Measurements from ENCODE around the gene MAPK1.

The MAPK1 gene

GRCh38 chr22:21857481-21857914, 9.9 kb downstream of the MAPK1 start:
- H3K36me3 ChIP-seq (replicated peaks; ENCODE audit: low read depth, low read length), result peaks cover 8% of the 10 kb centered on the region
- no peak overlapping the region for H2AFZ ChIP-seq (ENCODE audit: low read depth, low read length)
- peaks cover 24% of the 10 kb centered on the region for H3K4me1 ChIP-seq (ENCODE audit: low read length)
- H3K79me2 ChIP-seq (ENCODE audit: low read length), result peaks cover 100% of the 10 kb centered on the region
- H3K4me2 ChIP-seq (ENCODE audit: low read length), result peak overlapping the region; percentile 63
- no peaks in the 10 kb centered on the region for H3K9me3 ChIP-seq (ENCODE audit: insufficient read depth, low read length)
- peaks cover 99% of the 10 kb centered on the region for H4K20me1 ChIP-seq (ENCODE audit: insufficient read depth, low read length)
- H3K27me3 ChIP-seq (ENCODE audit: low read depth, low read length), result no peaks in the 10 kb centered on the region
- peak overlapping the region; percentile 30 for H3K4me3 ChIP-seq (ENCODE audit: low read length)
- no peak for TF ChIP-seq CTCF (IDR thresholded peaks at IDR 0.05; ENCODE audit: low read depth, low read length)
- no peak for TF ChIP-seq EZH2phosphoT487 (IDR thresholded peaks at IDR 0.05; ENCODE audit: low read depth)
- H3K9ac ChIP-seq (ENCODE audit: low read length), result no peak overlapping the region
- peak overlapping the region; percentile 4 for H3K27ac ChIP-seq (ENCODE audit: low read length)

- no peaks in the 10 kb centered on the region for H3K27me3 ChIP-seq (ENCODE audit: low read depth, low read length)
- peaks cover 100% of the 10 kb centered on the region for H3K79me2 ChIP-seq (ENCODE audit: low read length)
- H3K36me3 ChIP-seq (replicated peaks; ENCODE audit: low read depth, low read length), result peaks cover 8% of the 10 kb centered on the region
- H3K27ac ChIP-seq (ENCODE audit: low read length), result 0 out of 2 replicates have a peak overlapping the region, but pooled peaks have one; percentile 4
- no peak overlapping the region for H3K9ac ChIP-seq (ENCODE audit: low read length)
- peak overlapping the region; percentile 63; the same call in 1 of the 2 replicates for H3K4me2 ChIP-seq (ENCODE audit: low read length)
- H3K4me3 ChIP-seq (ENCODE audit: low read length), result no peak overlapping the region
- TF ChIP-seq EZH2phosphoT487 (IDR thresholded peaks at IDR 0.05; ENCODE audit: low read depth) (no peak), CTCF (IDR thresholded peaks at IDR 0.05; ENCODE audit: low read depth, low read length) (no peak)
- peaks cover 99% of the 10 kb centered on the region for H4K20me1 ChIP-seq (ENCODE audit: insufficient read depth, low read length)
- H3K4me1 ChIP-seq (ENCODE audit: low read length), result peaks cover 24% of the 10 kb centered on the region
- no peak overlapping the region for H2AFZ ChIP-seq (ENCODE audit: low read depth, low read length)
- H3K9me3 ChIP-seq (ENCODE audit: insufficient read depth, low read length), result no peaks in the 10 kb centered on the region
These were observed 10.6 kb downstream of the MAPK1 start for GRCh38 chr22:21856868-21857267.

GRCh38 chr22:21856197-21856596, 11.2 kb downstream of the MAPK1 start:
- TF ChIP-seq CTCF (IDR thresholded peaks at IDR 0.05; ENCODE audit: low read depth, low read length) (no peak), EZH2phosphoT487 (IDR thresholded peaks at IDR 0.05; ENCODE audit: low read depth) (no peak)
- Histone ChIP-seq H3K9me3 (ENCODE audit: insufficient read depth, low read length) (no peaks in the 10 kb centered on the region), H3K27me3 (ENCODE audit: low read depth, low read length) (no peaks in the 10 kb centered on the region), H2AFZ (ENCODE audit: low read depth, low read length) (no peak overlapping the region), H3K4me2 (ENCODE audit: low read length) (no peak overlapping the region), H3K4me3 (ENCODE audit: low read length) (no peak overlapping the region), H4K20me1 (ENCODE audit: insufficient read depth, low read length) (peaks cover 99% of the 10 kb centered on the region), H3K4me1 (ENCODE audit: low read length) (peaks cover 24% of the 10 kb centered on the region), H3K79me2 (ENCODE audit: low read length) (peaks cover 100% of the 10 kb centered on the region), H3K36me3 (replicated peaks; ENCODE audit: low read depth, low read length) (peaks cover 12% of the 10 kb centered on the region), H3K27ac (ENCODE audit: low read length) (no peak overlapping the region), H3K9ac (ENCODE audit: low read length) (no peak overlapping the region)

- Histone ChIP-seq H3K9me3 (ENCODE audit: insufficient read depth, low read length) (no peaks in the 10 kb centered on the region), H3K27ac (ENCODE audit: low read length) (no peak overlapping the region), H2AFZ (ENCODE audit: low read depth, low read length) (no peak overlapping the region), H3K9ac (ENCODE audit: low read length) (no peak overlapping the region), H3K36me3 (replicated peaks; ENCODE audit: low read depth, low read length) (peaks cover 12% of the 10 kb centered on the region), H3K4me3 (ENCODE audit: low read length) (no peak overlapping the region), H3K79me2 (ENCODE audit: low read length) (peaks cover 100% of the 10 kb centered on the region), H4K20me1 (ENCODE audit: insufficient read depth, low read length) (peaks cover 99% of the 10 kb centered on the region), H3K4me1 (ENCODE audit: low read length) (peaks cover 29% of the 10 kb centered on the region), H3K4me2 (ENCODE audit: low read length) (no peak overlapping the region), H3K27me3 (ENCODE audit: low read depth, low read length) (no peaks in the 10 kb centered on the region)
- TF ChIP-seq EZH2phosphoT487 (IDR thresholded peaks at IDR 0.05; ENCODE audit: low read depth) (no peak), CTCF (IDR thresholded peaks at IDR 0.05; ENCODE audit: low read depth, low read length) (no peak)
These were observed 11.8 kb downstream of the MAPK1 start for GRCh38 chr22:21855676-21856075.
